H1 (cell line): ENCODE data around the gene NRXN2. TPM values are rescaled to one million over a fixed set of nuclear protein-coding genes. Genes with fewer than 3 reads are reported as not detected.

Experiments
- CTCF ChIA-PET: fragments of 300-600 bp; sonication (Branson Sonifier 250); formaldehyde crosslinking; loops from one replicate; lab custom pipeline; 2021; ENCODE audit not compliant: partially characterized antibody; lab: Charles Lee
- POLR2A ChIA-PET: fragments of 300-600 bp; sonication (Branson Sonifier 250); formaldehyde crosslinking; loops from one replicate; lab custom pipeline; 2021; ENCODE audit warnings: inconsistent platforms; ENCODE audit not compliant: partially characterized antibody; lab: Charles Lee
- DNase-seq, 2 experiments: peaks; one replicate each; pipeline versions ENCODE4 v3.0.0 to v3.0.0-alpha.2; 2010 to 2022; ENCODE audit warnings: low spot score in 2 of 2, low read depth in 1 of 2, mixed read lengths in 1 of 2
- FAIRE-seq: peaks from 2 replicates; lab custom pipeline; 2011; peaks lifted over from hg19 to GRCh38; lab: Jason Lieb, UNC
- H2AFZ ChIP-seq: 2 replicates; pipeline ENCODE4 v1.8.1; 2012; ENCODE audit warnings: low read length, inconsistent platforms
- H2AK5ac ChIP-seq: 2 replicates; pipeline ENCODE4 v1.6.1; 2013; ENCODE audit warnings: low read depth, low read length
- H2BK120ac ChIP-seq: replicated peaks from 2 replicates; pipeline ENCODE3; 2013; ENCODE audit warnings: low read depth, low read length, inconsistent platforms
- H2BK12ac ChIP-seq: 2 replicates; pipeline ENCODE4 v1.6.1; 2013; ENCODE audit warnings: low read depth, low read length
- H2BK15ac ChIP-seq: 2 replicates; pipeline ENCODE4 v1.6.1; 2013; ENCODE audit warnings: low read length
- H2BK20ac ChIP-seq: 2 replicates; pipeline ENCODE4 v1.6.1; 2013; ENCODE audit warnings: low read length
- H2BK5ac ChIP-seq: 2 replicates; pipeline ENCODE4 v1.6.1; 2013; ENCODE audit warnings: low read depth, low read length
- H3K14ac ChIP-seq: 2 replicates; pipeline ENCODE4 v1.6.1; 2013; ENCODE audit warnings: inconsistent platforms; ENCODE audit not compliant: insufficient read length
- H3K18ac ChIP-seq: 2 replicates; pipeline ENCODE4 v1.6.1; 2013; ENCODE audit warnings: low read length; ENCODE audit errors: extremely low read depth
- H3K23ac ChIP-seq: 2 replicates; pipeline ENCODE4 v1.6.1; 2013; ENCODE audit warnings: inconsistent platforms; ENCODE audit not compliant: insufficient read length
- H3K23me2 ChIP-seq: 2 replicates; pipeline ENCODE4 v1.6.1; 2013; ENCODE audit warnings: low read depth, low read length
- H3K27ac ChIP-seq: 2 replicates; pipeline ENCODE4 v1.6.1; 2011; ENCODE audit warnings: low read depth, low read length, inconsistent platforms
- H3K27me3 ChIP-seq, 4 experiments: replicated peaks in 1 of 4; 1 replicate in 1 of 4; 2 replicates in 3 of 4; pipeline versions ENCODE4 v1.6.1 to v1.8.1; 2011 to 2013; ENCODE audit warnings: low read length in 3 of 4, mild to moderate bottlenecking in 3 of 4, inconsistent platforms in 2 of 4, mixed read lengths in 2 of 4, moderate library complexity in 1 of 4; ENCODE audit not compliant: control insufficient read depth in 3 of 4, insufficient read depth in 3 of 4; ENCODE audit errors: extremely low read depth in 1 of 4
- H3K36me3 ChIP-seq, 4 experiments: 2 replicates each; pipeline versions ENCODE4 v1.6.1 to v1.8.1; 2011 to 2013; ENCODE audit warnings: mild to moderate bottlenecking in 4 of 4, low read length in 3 of 4, moderate library complexity in 2 of 4, control low read depth in 1 of 4, inconsistent platforms in 1 of 4; ENCODE audit not compliant: insufficient read depth in 4 of 4, control insufficient read depth in 2 of 4
- H3K4ac ChIP-seq: replicated peaks from 2 replicates; pipeline ENCODE3; 2013; ENCODE audit warnings: low read length, low read depth, mixed read lengths, inconsistent platforms; ENCODE audit not compliant: insufficient read length
- H3K4me1 ChIP-seq, 4 experiments: replicated peaks in 1 of 4; 1 replicate in 1 of 4; 2 replicates in 3 of 4; pipeline versions ENCODE4 v1.6.1 to v1.8.1; 2011 to 2013; ENCODE audit warnings: low read length in 3 of 4, inconsistent platforms in 2 of 4, mixed read lengths in 1 of 4; ENCODE audit not compliant: insufficient read depth in 4 of 4, control insufficient read depth in 3 of 4
- H3K4me2 ChIP-seq, 2 experiments: 2 replicates each; pipeline versions ENCODE4 v1.6.1 to v1.8.1; 2011 to 2013; ENCODE audit warnings: low read depth in 2 of 2, low read length in 2 of 2, control low read depth in 1 of 2, inconsistent platforms in 1 of 2, mild to moderate bottlenecking in 1 of 2; ENCODE audit not compliant: insufficient read depth in 1 of 2
- H3K4me3 ChIP-seq, 4 experiments: fragments of 200-600, 300-600 bp in 1 of 4; sonication (generic), shearing (Covaris generic), sonication (Bioruptor Twin) in 1 of 4; 2 replicates each; pipeline versions ENCODE4 v1.5.1 to v1.8.1; 2011 to 2016; ENCODE audit warnings: low read length in 4 of 4, low read depth in 3 of 4, control low read depth in 2 of 4, inconsistent platforms in 2 of 4, mild to moderate bottlenecking in 2 of 4, mixed read lengths in 1 of 4, moderate library complexity in 1 of 4; ENCODE audit not compliant: insufficient read depth in 2 of 4; ENCODE audit errors: extremely low read depth in 1 of 4
- H3K56ac ChIP-seq: replicated peaks from 2 replicates; pipeline ENCODE3; 2013; ENCODE audit warnings: low read depth, mild to moderate bottlenecking, mixed read lengths, low read length, inconsistent platforms; ENCODE audit not compliant: insufficient read length
- H3K79me1 ChIP-seq: 2 replicates; pipeline ENCODE4 v1.6.1; 2013; ENCODE audit warnings: low read depth, low read length, control low read depth
- H3K79me2 ChIP-seq, 2 experiments: 2 replicates each; pipeline versions ENCODE4 v1.6.1 to v1.8.1; 2012 to 2013; ENCODE audit warnings: low read length in 2 of 2, mild to moderate bottlenecking in 2 of 2, inconsistent platforms in 1 of 2; ENCODE audit not compliant: insufficient read depth in 2 of 2, control insufficient read depth in 1 of 2
- H3K9ac ChIP-seq, 4 experiments: replicated peaks in 1 of 4; 1 replicate in 1 of 4; 2 replicates in 3 of 4; pipeline versions ENCODE4 v1.6.1 to v1.8.1; 2011 to 2013; ENCODE audit warnings: low read depth in 3 of 4, low read length in 3 of 4, control low read depth in 2 of 4, mild to moderate bottlenecking in 2 of 4, moderate library complexity in 2 of 4, inconsistent platforms in 1 of 4; ENCODE audit errors: extremely low read depth in 1 of 4
- H3K9me3 ChIP-seq, 2 experiments: 2 replicates each; pipeline versions ENCODE4 v1.6.1 to v1.8.1; 2012 to 2013; ENCODE audit warnings: mild to moderate bottlenecking in 2 of 2, moderate library complexity in 2 of 2, control low read depth in 1 of 2, inconsistent platforms in 1 of 2, low read depth in 1 of 2, low read length in 1 of 2, mixed read lengths in 1 of 2; ENCODE audit not compliant: insufficient read depth in 2 of 2
- H4K20me1 ChIP-seq, 2 experiments: replicated peaks in 1 of 2; 2 replicates each; pipeline versions ENCODE3 to v1.8.1; 2011 to 2013; ENCODE audit warnings: inconsistent platforms in 2 of 2, low read length in 2 of 2, mild to moderate bottlenecking in 1 of 2; ENCODE audit not compliant: insufficient read depth in 2 of 2, control insufficient read depth in 1 of 2
- H4K5ac ChIP-seq: 2 replicates; pipeline ENCODE4 v1.6.1; 2013; ENCODE audit warnings: low read length, low read depth, mixed read lengths, inconsistent platforms; ENCODE audit not compliant: insufficient read length
- H4K8ac ChIP-seq: 2 replicates; pipeline ENCODE4 v1.8.0; 2013; ENCODE audit warnings: mild to moderate bottlenecking, moderate library complexity, low read length, inconsistent platforms; ENCODE audit not compliant: insufficient read depth; ENCODE audit errors: extremely low read depth
- H4K91ac ChIP-seq: replicated peaks from 2 replicates; pipeline ENCODE3; 2013; ENCODE audit warnings: low read length, mixed read lengths, inconsistent platforms; ENCODE audit not compliant: insufficient read length
- POLR2AphosphoS5 ChIP-seq: IDR thresholded peaks from 2 replicates; pipeline ENCODE4 v1.6.1; 2011; ENCODE audit warnings: low read depth, low read length
- SIRT6 ChIP-seq: IDR thresholded peaks from one replicate; pipeline ENCODE4 v1.7.1; 2012; ENCODE audit warnings: low read length, inconsistent platforms
- WGBS, 2 experiments: shearing (Covaris generic) in 1 of 2; methylation state at CpG; one replicate each; pipeline versions ENCODE4 v1.1.6 to v1.1.7; 2013 to 2015; ENCODE audit warnings: low lambda C conversion rate in 2 of 2, mixed read lengths in 2 of 2, inconsistent platforms in 1 of 2, low coverage in 1 of 2, missing lambda C conversion rate in 1 of 2; ENCODE audit not compliant: insufficient replicate concordance in 2 of 2, insufficient coverage in 1 of 2, insufficient read length in 1 of 2; ENCODE audit errors: extremely low coverage in 1 of 2, missing lambda C conversion rate in 1 of 2; 5-methylcytosine and 5-hydroxymethylcytosine counted together
- polyA plus RNA-seq, 7 experiments: library from polyadenylated mRNA; depleted of rRNA in 3 of 7; stranded (reverse) in 5 of 7; unstranded in 2 of 7; fragments of >200 nt in 5 of 7; fragments of 200-250 nt in 2 of 7; gene quantifications; 1 replicate in 5 of 7; 2 replicates in 1 of 7; 4 replicates in 1 of 7; pipeline versions ENCODE4 v1.2.1 to v1.2.3, GENCODE V29; 2011 to 2013; ENCODE audit warnings: missing spikeins in 2 of 7, mixed read lengths in 2 of 7
- total RNA-seq: library from RNA; stranded (reverse); fragmentation: NEBNext Ultra II Directional; extraction: Animal tissue kit (Norgen Biotek cat#: 25700); gene quantifications from 2 replicates; pipeline ENCODE4 v1.2.1, GENCODE V29; 2021

Gene NRXN2
- total and polyA plus RNA-seq, 2 of the 8 experiments (the other 6 are each of a cell fraction or from before 2014, with no cell fraction given) = 1.3 to 11.5 TPM

- 88% methylated on average over 5 of the region's 5 CpGs; no CpG with 5 or more reads in 1 of the 2 experiments for WGBS, 2 experiments
- Histone ChIP-seq H3K4me3 (no peak overlapping the region), H4K20me1 (peaks cover 0 to 3% of the 10 kb centered on the region in 2 experiments), H3K27ac (no peak overlapping the region), H3K23ac (no peak overlapping the region), H3K9ac (no peak overlapping the region), H2BK5ac (no peak overlapping the region), H3K4ac (no peak overlapping the region), H2BK12ac (no peak overlapping the region), H3K9me3 (no peaks in the 10 kb centered on the region), H3K18ac (no peak overlapping the region), H4K8ac (no peak overlapping the region), H3K79me1 (no peaks in the 10 kb centered on the region), H4K91ac (no peak overlapping the region), H3K4me2 (no peak overlapping the region), H3K79me2 (no peaks in the 10 kb centered on the region), H3K56ac (no peak overlapping the region), H3K4me1 (peaks cover 0 to 4% (median 2%) of the 10 kb centered on the region in 4 experiments; a peak in 3 of 7 replicates), H3K23me2 (no peaks in the 10 kb centered on the region), H3K27me3 (no peaks in the 10 kb centered on the region; a peak in 2 of 7 replicates), H2BK15ac (no peak overlapping the region), H3K14ac (no peak overlapping the region), H2BK120ac (no peak overlapping the region), H4K5ac (no peak overlapping the region), H2BK20ac (no peak overlapping the region), H2AK5ac (no peak overlapping the region), H2AFZ (no peak overlapping the region), H3K36me3 (no peaks in the 10 kb centered on the region)
- no peak for FAIRE-seq
- CTCF ChIA-PET = interaction anchor here (0.5 to 1.2 kb wide), 3 partner anchors 31 to 160 kb away, joined by 3 read pairs; no protein-coding TSS in a partner anchor
- POLR2A ChIA-PET = interaction anchor here (0.9 kb wide), 1 partner anchor 15 kb away, joined by 5 read pairs; no protein-coding TSS in a partner anchor
- no peak for DNase-seq
- no peak for TF ChIP-seq POLR2AphosphoS5
- no peak for TF ChIP-seq SIRT6
Measured at GRCh38 chr11:64614917-64615316, 108.1 kb downstream of the NRXN2 start.
